ACHN (cell line): ENCODE results near the gene DNAJC1.
"Not testable (repeated sequence)": the region's sequence is repeated elsewhere in the genome, so short reads cannot be mapped to it uniquely, and the experiment has no call there.

Experiments
- DNase-seq: peaks from one replicate; pipeline ENCODE4 v3.0.0-alpha.2; 2015
- in situ Hi-C: cut with HindIII; loops from 2 replicates; pipeline ENCODE4 v1.10.0; 2017; ENCODE audit warnings: low sequenced_read_pairs, low pct_ligation_motif_present, low pct_unique_long_range_greater_than_20kb

Gene DNAJC1, protein sequence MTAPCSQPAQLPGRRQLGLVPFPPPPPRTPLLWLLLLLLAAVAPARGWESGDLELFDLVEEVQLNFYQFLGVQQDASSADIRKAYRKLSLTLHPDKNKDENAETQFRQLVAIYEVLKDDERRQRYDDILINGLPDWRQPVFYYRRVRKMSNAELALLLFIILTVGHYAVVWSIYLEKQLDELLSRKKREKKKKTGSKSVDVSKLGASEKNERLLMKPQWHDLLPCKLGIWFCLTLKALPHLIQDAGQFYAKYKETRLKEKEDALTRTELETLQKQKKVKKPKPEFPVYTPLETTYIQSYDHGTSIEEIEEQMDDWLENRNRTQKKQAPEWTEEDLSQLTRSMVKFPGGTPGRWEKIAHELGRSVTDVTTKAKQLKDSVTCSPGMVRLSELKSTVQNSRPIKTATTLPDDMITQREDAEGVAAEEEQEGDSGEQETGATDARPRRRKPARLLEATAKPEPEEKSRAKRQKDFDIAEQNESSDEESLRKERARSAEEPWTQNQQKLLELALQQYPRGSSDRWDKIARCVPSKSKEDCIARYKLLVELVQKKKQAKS

GRCh38 chr10:22003177-22003963 is at the start of gene DNAJC1:
Gene DNAJC1, minus strand, starts transcription at chr10:22003730. Its CDS starts 296 bp downstream, at chr10:22003434.
- peak; percentile 93 for DNase-seq
- in situ Hi-C loops, result no loop called here

DNA sequence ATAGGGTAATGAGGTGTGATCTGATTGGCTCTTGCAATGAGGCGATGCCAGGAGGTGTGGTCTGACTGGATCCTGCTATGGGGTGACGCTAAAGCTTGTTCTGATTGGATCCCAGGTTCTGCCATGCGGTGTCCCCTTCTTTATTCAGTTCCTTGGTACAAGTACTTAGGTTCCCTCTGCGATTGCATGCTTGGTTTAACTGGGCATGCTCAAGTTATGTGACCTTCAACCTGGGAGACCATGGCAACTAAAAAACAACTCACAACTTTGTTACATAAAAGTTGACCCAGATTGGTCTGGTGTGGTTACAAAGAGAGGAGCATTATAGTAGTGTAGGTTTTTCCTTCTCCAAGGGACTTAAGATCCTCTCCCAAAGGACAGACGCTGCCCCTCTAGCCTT is 49.5 kb upstream of the DNAJC1 start:
- DNase-seq, result no peak
- in situ Hi-C loops, result no loop called here

DNA sequence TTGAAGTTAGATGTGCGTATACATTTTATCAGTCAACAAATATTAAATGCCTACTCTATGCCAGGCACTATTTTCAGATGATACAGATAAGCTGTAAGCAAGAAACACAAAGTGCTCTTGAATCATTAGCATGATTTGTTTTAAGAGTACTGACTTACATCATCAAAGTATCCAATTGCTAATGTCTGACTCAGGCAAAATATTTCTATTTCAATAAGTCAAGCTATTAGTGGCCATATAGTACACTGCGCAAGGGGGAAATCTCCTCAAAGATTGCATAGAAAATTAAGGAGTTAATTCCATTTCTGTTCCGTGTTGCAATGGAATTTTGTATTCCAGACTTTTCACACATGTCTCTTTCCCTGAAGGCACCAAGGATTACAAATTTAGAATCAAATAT is 46.1 kb upstream of the DNAJC1 start:
- in situ Hi-C loops, result no loop called here

GRCh38 chr10:22047812-22048211 is 44.3 kb upstream of the DNAJC1 start:
- in situ Hi-C loops, result no loop called here
- DNase-seq, result no peak

More for the DNA sequence above, 46.1 kb upstream of the DNAJC1 start:
- DNase-seq, result no peak

DNA sequence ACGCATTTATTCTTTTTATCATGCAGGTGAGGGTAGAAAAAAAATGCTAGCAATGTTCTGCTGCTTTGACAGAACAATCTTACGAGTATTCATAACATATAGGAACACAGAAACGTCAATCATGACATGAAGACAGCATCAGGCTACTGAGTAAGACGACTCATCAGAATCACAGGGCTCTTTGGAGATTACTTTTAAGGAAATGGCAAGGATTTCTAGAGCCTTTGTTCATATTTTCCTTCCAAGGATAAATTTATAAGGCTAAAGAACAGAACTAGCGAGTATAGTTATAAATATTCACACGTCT is 39.8 kb upstream of the DNAJC1 start:
- in situ Hi-C loops, result no loop called here
- no peak for DNase-seq

DNA sequence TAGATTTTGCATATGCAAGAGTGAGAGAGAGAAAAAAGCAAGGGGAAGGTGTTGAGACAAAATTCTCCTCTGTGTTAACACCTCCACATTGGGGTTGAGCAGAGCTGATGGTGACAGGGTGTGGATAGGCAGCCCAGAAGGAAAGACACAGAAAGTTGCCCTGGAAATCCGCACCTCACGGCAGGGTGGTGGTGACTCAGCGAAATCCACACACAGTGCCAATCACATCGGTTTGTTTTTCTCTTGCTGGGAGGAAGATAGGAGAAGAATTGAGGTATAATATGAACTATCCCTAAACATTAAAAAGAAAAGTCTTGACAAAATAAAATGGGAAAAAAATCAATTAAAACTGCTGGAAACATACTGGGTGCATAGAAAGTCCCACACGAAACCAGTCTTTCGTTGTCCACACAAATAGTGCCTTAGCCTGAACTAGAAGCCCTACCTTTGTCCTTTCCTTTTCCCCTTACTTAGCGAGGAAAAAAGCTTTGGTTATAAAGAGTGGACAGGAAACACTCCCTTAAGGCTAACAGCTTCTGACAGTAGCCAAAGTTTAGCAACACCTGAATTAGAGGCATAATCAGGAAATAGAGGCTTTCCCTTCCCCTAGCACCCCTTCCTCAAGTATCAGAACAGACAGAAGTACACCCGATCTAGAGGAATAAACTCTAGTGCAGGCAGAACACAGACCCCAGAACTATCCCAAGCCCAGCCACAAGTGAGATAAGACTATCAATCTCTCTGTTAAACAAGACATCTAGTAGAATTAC is 39.2 kb upstream of the DNAJC1 start:
- in situ Hi-C loops, result no loop called here
- no peak for DNase-seq

- in situ Hi-C loops, result no loop called here
- DNase-seq, result no peak
Observed at GRCh38 chr10:22034333-22034732, 30.8 kb upstream of the DNAJC1 start.

DNA sequence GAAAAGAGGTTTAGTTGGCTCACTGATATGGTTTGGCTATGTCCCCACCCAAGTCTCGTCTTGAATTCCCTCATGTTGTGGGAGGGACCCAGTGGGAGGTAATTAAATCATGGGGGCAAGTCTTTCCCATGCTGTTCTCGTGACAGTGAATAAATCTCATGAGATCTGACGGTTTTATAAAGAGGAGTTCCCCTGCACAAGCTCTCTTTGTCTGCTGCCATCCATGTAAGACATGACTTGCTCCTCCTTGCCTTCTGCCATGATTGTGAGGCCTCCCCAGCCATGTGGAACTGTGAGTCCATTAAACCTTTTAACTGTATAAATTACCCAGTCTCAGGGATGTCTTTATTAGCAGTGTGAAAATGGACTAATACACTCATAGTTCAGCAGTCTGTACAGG is 28.7 kb upstream of the DNAJC1 start:
- DNase-seq, in situ Hi-C loops: not testable (repeated sequence)

GRCh38 chr10:22030421-22030820 is 26.9 kb upstream of the DNAJC1 start:
- in situ Hi-C loops, result no loop called here
- DNase-seq, result no peak

GRCh38 chr10:22029445-22030236 is 26.1 kb upstream of the DNAJC1 start:
- in situ Hi-C loops, result no loop called here
- DNase-seq, result no peak

GRCh38 chr10:22027364-22028238 is 24.1 kb upstream of the DNAJC1 start:
- in situ Hi-C loops, result no loop called here
- DNase-seq, result no peak

DNA sequence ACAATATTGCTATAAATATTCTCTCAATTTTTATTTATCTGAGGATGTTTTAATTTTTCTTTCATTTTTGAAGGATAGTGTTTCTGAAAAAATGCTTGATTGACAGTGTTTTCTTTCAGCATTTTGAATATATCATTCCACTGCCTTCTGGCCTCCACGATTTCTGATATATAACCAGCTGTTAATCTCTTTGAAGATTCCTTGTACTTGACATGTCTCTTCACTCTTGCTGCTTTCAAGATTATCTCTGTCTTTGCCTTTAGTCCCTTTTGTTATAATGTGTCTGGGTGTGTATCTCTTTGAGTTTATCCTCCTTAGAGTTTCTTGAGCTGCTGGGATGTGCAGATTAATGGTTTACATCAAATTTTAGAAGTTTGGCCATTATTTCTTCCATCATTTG is 22.8 kb upstream of the DNAJC1 start:
- in situ Hi-C loops, result no loop called here
- no peak for DNase-seq

DNA sequence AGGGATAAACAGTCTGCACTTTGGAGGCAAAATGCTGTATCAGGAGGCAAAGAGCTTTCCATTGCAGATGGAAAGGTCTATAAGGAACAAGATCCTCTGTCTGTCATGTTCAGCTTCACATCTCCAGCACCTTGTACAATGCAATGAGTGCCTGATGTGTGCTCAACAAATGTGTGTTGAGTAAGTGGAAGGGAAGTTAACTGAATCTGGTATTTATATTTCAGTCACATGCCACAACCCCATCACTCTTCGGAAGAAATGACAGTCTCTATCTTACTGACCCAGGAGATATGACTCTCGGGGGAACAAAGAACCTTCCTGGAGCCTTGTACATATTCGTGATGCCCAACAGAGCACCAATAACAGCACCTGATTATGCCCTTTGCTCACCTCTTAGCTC is 20.0 kb upstream of the DNAJC1 start:
- in situ Hi-C loops, result no loop called here

DNA sequence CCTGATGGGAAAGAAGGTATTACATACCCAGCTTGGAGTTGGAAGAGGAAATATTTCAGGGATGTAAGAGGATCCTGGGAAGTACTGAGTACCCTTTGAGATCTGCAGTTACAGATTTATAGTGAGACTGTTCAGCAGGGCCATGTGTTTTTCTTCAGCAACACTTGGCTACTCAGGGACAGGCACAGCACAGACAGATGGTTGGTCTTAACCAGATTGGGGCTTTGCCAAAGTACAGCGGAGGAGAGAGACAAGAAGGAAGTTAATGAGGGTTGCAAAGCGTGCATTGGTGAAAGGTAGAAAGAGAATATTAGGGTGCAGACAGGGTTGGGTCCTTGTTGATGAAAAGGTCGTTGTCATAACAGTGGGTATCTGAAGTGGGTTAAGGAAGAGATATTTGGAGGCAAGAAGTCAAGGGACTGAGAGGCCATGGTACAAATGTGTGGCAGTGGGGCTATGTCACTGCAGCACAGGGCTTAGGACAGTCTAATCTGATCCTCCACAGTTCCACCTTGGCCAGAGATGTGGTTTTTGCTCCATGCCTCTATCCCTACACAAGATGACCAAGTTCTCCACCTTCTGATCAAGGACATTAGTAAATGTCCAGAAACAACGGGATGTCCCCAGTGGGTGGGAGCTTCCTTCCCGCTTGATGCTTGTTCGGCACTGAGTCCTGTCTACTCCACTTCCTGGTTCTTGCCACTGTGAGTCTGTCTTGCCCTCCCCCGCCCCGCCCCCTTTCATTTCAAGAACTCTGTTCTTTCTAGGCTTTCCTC is 18.9 kb upstream of the DNAJC1 start:
- in situ Hi-C loops, result no loop called here

More for the DNA sequence above, 20.0 kb upstream of the DNAJC1 start:
- DNase-seq, result no peak

GRCh38 chr10:22021144-22021543 is 17.6 kb upstream of the DNAJC1 start:
- in situ Hi-C loops, DNase-seq: not testable (repeated sequence)

More for the DNA sequence above, 18.9 kb upstream of the DNAJC1 start:
- no peak for DNase-seq

- in situ Hi-C loops, result no loop called here
- no peak for DNase-seq
Observed at GRCh38 chr10:22017283-22018020, 13.9 kb upstream of the DNAJC1 start.
